HG02623 (cell line): Measurements from ENCODE around the gene ENTR1.

Experiments used
- ATAC-seq: cut with Tn5 transposase; IDR thresholded peaks from one replicate; pipeline ENCODE4 v1.9.1; 2021; ENCODE audit warnings: moderate library complexity; ENCODE audit not compliant: unreplicated experiment

The ENTR1 gene

GRCh38 chr9:136363949-136364748 lies 46.3 kb downstream of the ENTR1 start:
- no peak for ATAC-seq

- ATAC-seq: peak; percentile 68
These were observed 47.1 kb downstream of the ENTR1 start, which contains the start of gene DNLZ for GRCh38 chr9:136363106-136363948. Gene DNLZ (minus strand): TSS chr9:136363744. CDS start chr9:136363714, 30 bp downstream.

- ATAC-seq: no peak
These were observed 48.0 kb downstream of the ENTR1 start for GRCh38 chr9:136362450-136362784.

GRCh38 chr9:136361754-136362449 lies 48.5 kb downstream of the ENTR1 start:
- no peak for ATAC-seq

GRCh38 chr9:136361047-136361753 lies 49.2 kb downstream of the ENTR1 start:
- no peak for ATAC-seq

- no peak for ATAC-seq
These were observed 50.4 kb downstream of the ENTR1 start for GRCh38 chr9:136359774-136360718.

GRCh38 chr9:136358888-136359287 lies 51.5 kb downstream of the ENTR1 start:
- no peak for ATAC-seq

GRCh38 chr9:136358016-136358415 lies 52.4 kb downstream of the ENTR1 start:
- ATAC-seq: no peak

- no peak for ATAC-seq
These were observed 53.1 kb downstream of the ENTR1 start for GRCh38 chr9:136357202-136357725.

GRCh38 chr9:136355616-136356557 lies 54.5 kb downstream of the ENTR1 start:
- no peak for ATAC-seq

- ATAC-seq: no peak
These were observed 55.8 kb downstream of the ENTR1 start for GRCh38 chr9:136354592-136355085.

GRCh38 chr9:136353757-136354488 lies 56.5 kb downstream of the ENTR1 start:
- ATAC-seq: no peak

- no peak for ATAC-seq
These were observed 57.3 kb downstream of the ENTR1 start for GRCh38 chr9:136353088-136353487.

- ATAC-seq: no peak
These were observed 57.7 kb downstream of the ENTR1 start for GRCh38 chr9:136352682-136353081.
